ENCODE results near the gene PNCK.

The PNCK gene

DNA sequence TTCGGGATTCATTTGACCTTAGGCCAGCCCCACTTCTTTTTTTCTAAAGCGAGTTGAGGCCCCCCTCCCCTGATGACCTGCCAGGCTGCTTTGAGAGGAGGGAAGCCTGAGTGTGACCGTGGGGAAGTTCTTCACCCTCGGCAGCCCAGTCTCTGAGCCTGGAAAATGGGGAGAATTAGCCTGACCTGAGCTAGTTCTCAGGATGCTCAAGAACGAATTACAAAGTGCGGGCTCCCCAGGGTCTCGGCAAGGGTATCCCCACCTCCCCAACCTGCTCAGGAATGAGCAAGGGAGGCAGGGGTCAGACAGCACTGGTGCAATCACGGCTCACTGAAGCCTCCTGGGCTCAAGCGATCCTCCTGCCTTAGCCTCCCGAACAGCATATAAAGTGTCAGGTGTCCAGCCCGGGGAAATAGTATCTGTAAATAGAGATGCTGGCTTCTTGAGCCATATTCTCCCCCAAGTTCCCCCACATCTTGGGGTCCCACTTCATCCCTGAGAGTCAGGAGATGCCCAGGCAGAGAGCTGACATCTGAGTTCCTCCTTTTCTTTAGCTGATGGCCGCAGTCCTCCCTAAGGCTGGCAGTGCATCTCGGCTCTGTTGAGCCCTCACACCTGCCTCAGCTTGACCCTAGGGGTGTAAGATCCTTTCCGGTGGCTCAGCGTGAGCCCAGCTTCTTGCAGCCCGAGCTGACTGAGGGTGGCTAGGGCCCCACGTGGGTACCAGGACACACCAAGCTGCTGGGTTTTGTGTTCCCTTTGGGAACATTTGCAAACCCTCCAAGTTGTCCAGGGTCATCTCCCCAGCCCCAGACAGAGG, 25.0 kb downstream of the PNCK start (continued):
- TF ChIP-seq ZNF8 (CRISPR knock-in tag; IDR thresholded peaks at IDR 0.05): no peak
- TF ChIP-seq TOX (CRISPR knock-in tag; IDR thresholded peaks at IDR 0.05; ENCODE audit: borderline replicate concordance): no peak
- no peak for TF ChIP-seq BACH2 (CRISPR knock-in tag; IDR thresholded peaks at IDR 0.05; ENCODE audit: borderline replicate concordance)
- TF ChIP-seq RARB (CRISPR knock-in tag; IDR thresholded peaks at IDR 0.05): no peak
- no peak for TF ChIP-seq ISL1 (CRISPR knock-in tag; IDR thresholded peaks at IDR 0.05)
- no peak for TF ChIP-seq SNAI2 (CRISPR knock-in tag; IDR thresholded peaks at IDR 0.05)
- TF ChIP-seq ZC3H10 (CRISPR knock-in tag; IDR thresholded peaks at IDR 0.05): no peak
- TF ChIP-seq ZNF70 (CRISPR knock-in tag; IDR thresholded peaks at IDR 0.05): no peak

DNA sequence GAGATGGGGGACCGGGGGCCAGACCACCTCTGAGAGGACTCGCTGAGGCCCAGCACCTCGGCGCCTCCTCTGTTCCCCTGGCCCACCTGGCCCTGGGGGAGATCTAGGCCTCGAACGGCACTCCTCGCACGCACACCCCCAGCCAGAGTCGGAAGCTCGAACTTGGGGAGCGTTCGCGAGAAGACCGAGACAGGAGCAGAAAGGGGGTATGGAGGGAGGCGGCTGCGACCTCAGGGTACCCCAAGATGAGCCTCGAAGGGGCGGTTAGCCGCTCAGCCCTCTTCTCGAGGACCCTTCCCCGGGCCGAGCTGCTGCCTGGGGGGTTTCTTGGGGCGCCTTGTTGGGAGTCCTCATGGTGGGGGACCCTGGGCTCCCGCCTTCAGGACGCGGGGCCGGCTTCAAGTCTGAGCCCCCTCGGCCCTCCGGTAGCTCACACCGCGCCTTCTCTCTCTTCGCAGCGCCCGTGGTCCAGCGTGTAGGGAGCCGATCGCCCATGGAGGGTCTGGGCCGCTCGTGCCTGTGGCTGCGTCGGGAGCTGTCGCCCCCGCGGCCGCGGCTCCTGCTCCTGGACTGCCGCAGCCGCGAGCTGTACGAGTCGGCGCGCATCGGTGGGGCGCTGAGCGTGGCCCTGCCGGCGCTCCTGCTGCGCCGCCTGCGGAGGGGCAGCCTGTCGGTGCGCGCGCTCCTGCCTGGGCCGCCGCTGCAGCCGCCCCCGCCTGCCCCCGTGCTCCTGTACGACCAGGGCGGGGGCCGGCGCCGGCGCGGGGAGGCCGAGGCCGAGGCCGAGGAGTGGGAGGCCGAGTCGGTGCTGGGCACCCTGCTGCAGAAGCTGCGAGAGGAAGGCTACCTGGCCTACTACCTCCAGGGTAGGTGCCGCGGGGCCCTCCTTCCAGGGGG, 25.9 kb downstream of the PNCK start:
- TF ChIP-seq TCF4 (CRISPR knock-in tag; IDR thresholded peaks at IDR 0.05; ENCODE audit: borderline replicate concordance) (no peak), ZNF70 (CRISPR knock-in tag; IDR thresholded peaks at IDR 0.05) (no peak), ESRRG (CRISPR knock-in tag; IDR thresholded peaks at IDR 0.05) (no peak), SNAI2 (CRISPR knock-in tag; IDR thresholded peaks at IDR 0.05) (no peak), ZFP30 (CRISPR knock-in tag; IDR thresholded peaks at IDR 0.05) (no peak), TOX (CRISPR knock-in tag; IDR thresholded peaks at IDR 0.05; ENCODE audit: borderline replicate concordance) (no peak), CREB5 (CRISPR knock-in tag; IDR thresholded peaks at IDR 0.05; ENCODE audit: low read depth) (no peak)
- TF ChIP-seq, protein P1, sequence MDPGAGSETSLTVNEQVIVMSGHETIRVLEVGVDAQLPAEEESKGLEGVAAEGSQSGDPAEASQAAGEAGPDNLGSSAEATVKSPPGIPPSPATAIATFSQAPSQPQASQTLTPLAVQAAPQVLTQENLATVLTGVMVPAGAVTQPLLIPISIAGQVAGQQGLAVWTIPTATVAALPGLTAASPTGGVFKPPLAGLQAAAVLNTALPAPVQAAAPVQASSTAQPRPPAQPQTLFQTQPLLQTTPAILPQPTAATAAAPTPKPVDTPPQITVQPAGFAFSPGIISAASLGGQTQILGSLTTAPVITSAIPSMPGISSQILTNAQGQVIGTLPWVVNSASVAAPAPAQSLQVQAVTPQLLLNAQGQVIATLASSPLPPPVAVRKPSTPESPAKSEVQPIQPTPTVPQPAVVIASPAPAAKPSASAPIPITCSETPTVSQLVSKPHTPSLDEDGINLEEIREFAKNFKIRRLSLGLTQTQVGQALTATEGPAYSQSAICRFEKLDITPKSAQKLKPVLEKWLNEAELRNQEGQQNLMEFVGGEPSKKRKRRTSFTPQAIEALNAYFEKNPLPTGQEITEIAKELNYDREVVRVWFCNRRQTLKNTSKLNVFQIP (CRISPR knock-in tag; IDR thresholded peaks at IDR 0.05; ENCODE audit: borderline replicate concordance, low read depth): no peak
- no peak for ATAC-seq

GRCh38 chrX:153646620-153647373, 26.8 kb downstream of the PNCK start, which contains the start of gene DUSP9:
DUSP9 (plus strand) TSS chrX:153647203; CDS start chrX:153647954, 751 bp downstream.
- TF ChIP-seq ISL1 (CRISPR knock-in tag; IDR thresholded peaks at IDR 0.05) (no peak), ZNF565 (CRISPR knock-in tag; conservative IDR thresholded peaks at IDR 0.05; ENCODE audit: low read depth) (no peak), GLIS3 (CRISPR knock-in tag; IDR thresholded peaks at IDR 0.05) (no peak), OSR1 (CRISPR knock-in tag; IDR thresholded peaks at IDR 0.05) (no peak), ZC3H10 (CRISPR knock-in tag; IDR thresholded peaks at IDR 0.05) (no peak), BACH2 (CRISPR knock-in tag; IDR thresholded peaks at IDR 0.05; ENCODE audit: borderline replicate concordance) (no peak), PPARA (CRISPR knock-in tag; IDR thresholded peaks at IDR 0.05; ENCODE audit: borderline replicate concordance) (no peak), ZNF70 (CRISPR knock-in tag; IDR thresholded peaks at IDR 0.05) (no peak), CSDC2 (CRISPR knock-in tag; IDR thresholded peaks at IDR 0.05) (no peak), SNAI2 (CRISPR knock-in tag; IDR thresholded peaks at IDR 0.05) (no peak), RARB (CRISPR knock-in tag; IDR thresholded peaks at IDR 0.05) (no peak)
- TF ChIP-seq, protein P1 (CRISPR knock-in tag; IDR thresholded peaks at IDR 0.05; ENCODE audit: borderline replicate concordance, low read depth): no peak
- TF ChIP-seq, protein P2, sequence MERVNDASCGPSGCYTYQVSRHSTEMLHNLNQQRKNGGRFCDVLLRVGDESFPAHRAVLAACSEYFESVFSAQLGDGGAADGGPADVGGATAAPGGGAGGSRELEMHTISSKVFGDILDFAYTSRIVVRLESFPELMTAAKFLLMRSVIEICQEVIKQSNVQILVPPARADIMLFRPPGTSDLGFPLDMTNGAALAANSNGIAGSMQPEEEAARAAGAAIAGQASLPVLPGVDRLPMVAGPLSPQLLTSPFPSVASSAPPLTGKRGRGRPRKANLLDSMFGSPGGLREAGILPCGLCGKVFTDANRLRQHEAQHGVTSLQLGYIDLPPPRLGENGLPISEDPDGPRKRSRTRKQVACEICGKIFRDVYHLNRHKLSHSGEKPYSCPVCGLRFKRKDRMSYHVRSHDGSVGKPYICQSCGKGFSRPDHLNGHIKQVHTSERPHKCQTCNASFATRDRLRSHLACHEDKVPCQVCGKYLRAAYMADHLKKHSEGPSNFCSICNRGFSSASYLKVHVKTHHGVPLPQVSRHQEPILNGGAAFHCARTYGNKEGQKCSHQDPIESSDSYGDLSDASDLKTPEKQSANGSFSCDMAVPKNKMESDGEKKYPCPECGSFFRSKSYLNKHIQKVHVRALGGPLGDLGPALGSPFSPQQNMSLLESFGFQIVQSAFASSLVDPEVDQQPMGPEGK (CRISPR knock-in tag; IDR thresholded peaks at IDR 0.05; ENCODE audit: borderline replicate concordance): no peak
- TF ChIP-seq, protein P3, sequence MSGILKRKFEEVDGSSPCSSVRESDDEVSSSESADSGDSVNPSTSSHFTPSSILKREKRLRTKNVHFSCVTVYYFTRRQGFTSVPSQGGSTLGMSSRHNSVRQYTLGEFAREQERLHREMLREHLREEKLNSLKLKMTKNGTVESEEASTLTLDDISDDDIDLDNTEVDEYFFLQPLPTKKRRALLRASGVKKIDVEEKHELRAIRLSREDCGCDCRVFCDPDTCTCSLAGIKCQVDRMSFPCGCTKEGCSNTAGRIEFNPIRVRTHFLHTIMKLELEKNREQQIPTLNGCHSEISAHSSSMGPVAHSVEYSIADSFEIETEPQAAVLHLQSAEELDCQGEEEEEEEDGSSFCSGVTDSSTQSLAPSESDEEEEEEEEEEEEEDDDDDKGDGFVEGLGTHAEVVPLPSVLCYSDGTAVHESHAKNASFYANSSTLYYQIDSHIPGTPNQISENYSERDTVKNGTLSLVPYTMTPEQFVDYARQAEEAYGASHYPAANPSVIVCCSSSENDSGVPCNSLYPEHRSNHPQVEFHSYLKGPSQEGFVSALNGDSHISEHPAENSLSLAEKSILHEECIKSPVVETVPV (CRISPR knock-in tag; IDR thresholded peaks at IDR 0.05): no peak
- peak; percentile 17; the same call in 2 of the 3 replicates for ATAC-seq
